HEK293 (cell line): ENCODE results near the gene CXXC1.
A peak's percentile ranks its signal among the peaks of the same experiment; 100 is the strongest.

Experiments used
- CTCF ChIA-PET: fragments of 350-600 bp; formaldehyde crosslinking; extraction: SDS; loops from one replicate; lab custom pipeline; 2021; ENCODE audit warnings: antibody characterized with exemption; lab: Yijun Ruan, JAX
- POLR2A ChIA-PET: fragments of 300-600 bp; formaldehyde crosslinking; extraction: SDS; loops from one replicate; lab custom pipeline; 2020; ENCODE audit warnings: antibody characterized with exemption, inconsistent platforms; lab: Yijun Ruan, JAX
- H3K27ac ChIP-seq: fragments of 200-500 bp; sonication (Bioruptor generic); 2 replicates; pipeline ENCODE4 v1.5.1; 2014; ENCODE audit warnings: low read depth, low read length, control low read depth, inconsistent platforms; ENCODE audit errors: extremely low read depth
- H3K36me3 ChIP-seq, 2 experiments: fragments of 200-500 bp in 1 of 2; sonication (Bioruptor generic) in 1 of 2; 1 replicate in 1 of 2; 2 replicates in 1 of 2; pipeline ENCODE4 v1.5.1; 2014 to 2017; ENCODE audit warnings: inconsistent platforms in 2 of 2, low read length in 2 of 2; ENCODE audit not compliant: control insufficient read depth in 2 of 2, insufficient read depth in 1 of 2
- H3K4me1 ChIP-seq: fragments of 200-500 bp; sonication (Bioruptor generic); 2 replicates; pipeline ENCODE4 v1.5.1; 2014; ENCODE audit warnings: mild to moderate bottlenecking, low read length, inconsistent platforms; ENCODE audit not compliant: control insufficient read depth, insufficient read depth
- H3K4me3 ChIP-seq: 2 replicates; pipeline ENCODE4 v1.5.1; 2011; ENCODE audit warnings: low read depth, mild to moderate bottlenecking, control low read depth, low read length, moderate library complexity
- H3K9me3 ChIP-seq: fragments of 200-500 bp; sonication (Bioruptor generic); 2 replicates; pipeline ENCODE4 v1.5.1; 2014; ENCODE audit warnings: low read depth, low read length, inconsistent platforms; ENCODE audit not compliant: control insufficient read depth, insufficient read depth
- FEZF1 ChIP-seq: fragments of 450-650 bp; formaldehyde crosslinking; IDR thresholded peaks from 2 replicates; pipeline ENCODE4 v1.5.1; 2016; ENCODE audit warnings: missing biosample characterization, missing genetic modification characterization
- REPIN1 ChIP-seq: fragments of 450-650 bp; formaldehyde crosslinking; IDR thresholded peaks from 2 replicates; pipeline ENCODE4 v1.5.1; 2017; ENCODE audit warnings: missing biosample characterization, missing genetic modification characterization, low read depth
- SCRT2 ChIP-seq: fragments of 450-650 bp; formaldehyde crosslinking; IDR thresholded peaks from 2 replicates; pipeline ENCODE4 v1.5.1; 2016; ENCODE audit warnings: missing biosample characterization, missing genetic modification characterization
- ZNF169 ChIP-seq: fragments of 450-650 bp; formaldehyde crosslinking; IDR thresholded peaks from 2 replicates; pipeline ENCODE4 v1.5.1; 2016; ENCODE audit warnings: missing biosample characterization, missing genetic modification characterization
- ZNF211 ChIP-seq: fragments of 450-650 bp; formaldehyde crosslinking; IDR thresholded peaks from 2 replicates; pipeline ENCODE4 v1.5.1; 2016; ENCODE audit warnings: low read depth, missing biosample characterization, missing genetic modification characterization
- ZNF23 ChIP-seq: fragments of 450-650 bp; formaldehyde crosslinking; IDR thresholded peaks from 2 replicates; pipeline ENCODE4 v1.5.1; 2016; ENCODE audit warnings: missing biosample characterization, missing genetic modification characterization, borderline replicate concordance
- ZNF324 ChIP-seq: fragments of 450-650 bp; formaldehyde crosslinking; IDR thresholded peaks from 2 replicates; pipeline ENCODE4 v1.5.1; 2016; ENCODE audit warnings: missing biosample characterization, missing genetic modification characterization
- ZNF600 ChIP-seq: fragments of 450-650 bp; formaldehyde crosslinking; IDR thresholded peaks from 2 replicates; pipeline ENCODE4 v1.5.1; 2016; ENCODE audit warnings: missing biosample characterization, missing genetic modification characterization
- ZNF623 ChIP-seq: fragments of 450-650 bp; formaldehyde crosslinking; IDR thresholded peaks from 2 replicates; pipeline ENCODE4 v1.5.1; 2016; ENCODE audit warnings: missing biosample characterization, missing genetic modification characterization
- ZNF660 ChIP-seq: fragments of 450-650 bp; IDR thresholded peaks from 2 replicates; pipeline ENCODE4 v1.5.1; 2018; ENCODE audit warnings: missing biosample characterization, mild to moderate bottlenecking, missing genetic modification characterization
- ZNF76 ChIP-seq: fragments of 450-650 bp; formaldehyde crosslinking; IDR thresholded peaks from 2 replicates; pipeline ENCODE4; 2016; ENCODE audit warnings: low read depth, missing biosample characterization, missing genetic modification characterization, borderline replicate concordance
- ZNF785 ChIP-seq: fragments of 450-650 bp; formaldehyde crosslinking; IDR thresholded peaks from 2 replicates; pipeline ENCODE4 v1.5.1; 2016; ENCODE audit warnings: missing biosample characterization, missing genetic modification characterization
- TF ChIP-seq, protein P1 (sequence below): fragments of 450-650 bp; formaldehyde crosslinking; IDR thresholded peaks from 2 replicates; pipeline ENCODE4 v1.5.1; 2016; ENCODE audit warnings: missing biosample characterization, missing genetic modification characterization, borderline replicate concordance
- TF ChIP-seq, protein P2 (sequence below): fragments of 450-650 bp; formaldehyde crosslinking; IDR thresholded peaks from 2 replicates; pipeline ENCODE4 v1.5.1; 2016; ENCODE audit warnings: missing biosample characterization, missing genetic modification characterization
- TF ChIP-seq, protein P3 (sequence below): fragments of 450-650 bp; formaldehyde crosslinking; IDR thresholded peaks from 2 replicates; pipeline ENCODE4; 2016; ENCODE audit warnings: missing biosample characterization, missing genetic modification characterization
- TF ChIP-seq, protein P4 (sequence below): fragments of 450-650 bp; formaldehyde crosslinking; IDR thresholded peaks from 2 replicates; pipeline ENCODE4 v1.5.1; 2016; ENCODE audit warnings: missing biosample characterization, missing genetic modification characterization
- TF ChIP-seq, protein P5 (sequence below): fragments of 450-650 bp; formaldehyde crosslinking; IDR thresholded peaks from 2 replicates; pipeline ENCODE4 v1.5.1; 2017; ENCODE audit warnings: missing biosample characterization, missing genetic modification characterization

The CXXC1 gene

DNA sequence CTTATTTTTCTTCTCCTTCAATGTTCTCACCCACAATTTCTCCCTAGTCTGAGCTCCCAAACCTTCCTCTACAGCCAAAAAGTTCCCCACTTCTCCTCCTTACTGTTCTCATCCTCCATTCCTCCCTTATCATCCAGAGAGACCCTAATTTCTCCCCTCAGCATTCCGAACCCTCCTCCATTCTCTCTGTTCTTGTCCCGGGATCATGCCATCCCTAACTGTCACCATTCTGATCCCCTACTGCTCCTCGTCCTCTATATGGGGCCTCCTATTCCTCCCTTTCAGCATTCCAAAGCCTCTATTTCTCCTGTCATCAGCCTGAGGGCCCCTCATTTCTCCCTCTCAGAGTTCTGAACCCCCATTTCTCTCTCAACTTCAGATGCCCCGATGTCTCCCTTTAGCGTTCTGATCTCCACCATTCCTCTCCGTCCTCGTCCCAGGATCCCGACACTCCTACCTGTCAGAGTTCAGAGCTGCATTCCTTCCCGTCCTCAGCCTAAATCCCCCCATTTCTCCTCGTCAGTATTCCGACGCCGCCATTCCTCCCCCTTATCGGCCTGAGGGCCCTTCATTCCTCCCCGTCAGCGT lies 6.7 kb downstream of the CXXC1 start (continued):
- TF ChIP-seq, protein P1, sequence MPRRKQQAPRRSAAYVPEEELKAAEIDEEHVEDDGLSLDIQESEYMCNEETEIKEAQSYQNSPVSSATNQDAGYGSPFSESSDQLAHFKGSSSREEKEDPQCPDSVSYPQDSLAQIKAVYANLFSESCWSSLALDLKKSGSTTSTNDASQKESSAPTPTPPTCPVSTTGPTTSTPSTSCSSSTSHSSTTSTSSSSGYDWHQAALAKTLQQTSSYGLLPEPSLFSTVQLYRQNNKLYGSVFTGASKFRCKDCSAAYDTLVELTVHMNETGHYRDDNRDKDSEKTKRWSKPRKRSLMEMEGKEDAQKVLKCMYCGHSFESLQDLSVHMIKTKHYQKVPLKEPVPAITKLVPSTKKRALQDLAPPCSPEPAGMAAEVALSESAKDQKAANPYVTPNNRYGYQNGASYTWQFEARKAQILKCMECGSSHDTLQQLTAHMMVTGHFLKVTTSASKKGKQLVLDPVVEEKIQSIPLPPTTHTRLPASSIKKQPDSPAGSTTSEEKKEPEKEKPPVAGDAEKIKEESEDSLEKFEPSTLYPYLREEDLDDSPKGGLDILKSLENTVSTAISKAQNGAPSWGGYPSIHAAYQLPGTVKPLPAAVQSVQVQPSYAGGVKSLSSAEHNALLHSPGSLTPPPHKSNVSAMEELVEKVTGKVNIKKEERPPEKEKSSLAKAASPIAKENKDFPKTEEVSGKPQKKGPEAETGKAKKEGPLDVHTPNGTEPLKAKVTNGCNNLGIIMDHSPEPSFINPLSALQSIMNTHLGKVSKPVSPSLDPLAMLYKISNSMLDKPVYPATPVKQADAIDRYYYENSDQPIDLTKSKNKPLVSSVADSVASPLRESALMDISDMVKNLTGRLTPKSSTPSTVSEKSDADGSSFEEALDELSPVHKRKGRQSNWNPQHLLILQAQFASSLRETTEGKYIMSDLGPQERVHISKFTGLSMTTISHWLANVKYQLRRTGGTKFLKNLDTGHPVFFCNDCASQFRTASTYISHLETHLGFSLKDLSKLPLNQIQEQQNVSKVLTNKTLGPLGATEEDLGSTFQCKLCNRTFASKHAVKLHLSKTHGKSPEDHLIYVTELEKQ: no peak
- TF ChIP-seq ZNF623 (tag by site-specific recombination): peak; percentile 31; the same call in 1 of the 2 replicates
- TF ChIP-seq ZNF600 (tag by site-specific recombination): no peak
- no peak for TF ChIP-seq ZNF324 (tag by site-specific recombination)
- TF ChIP-seq ZNF76: no peak
- TF ChIP-seq ZNF169 (tag by site-specific recombination): 0 out of 2 replicates have a peak, but pooled peaks have one; percentile 4
- TF ChIP-seq ZNF23 (tag by site-specific recombination): no peak
- TF ChIP-seq REPIN1 (tag by site-specific recombination): no peak
- TF ChIP-seq FEZF1 (tag by site-specific recombination): 0 out of 2 replicates have a peak, but pooled peaks have one; percentile 1
- no peak for TF ChIP-seq ZNF660
- no peak for TF ChIP-seq ZNF785 (tag by site-specific recombination)

DNA sequence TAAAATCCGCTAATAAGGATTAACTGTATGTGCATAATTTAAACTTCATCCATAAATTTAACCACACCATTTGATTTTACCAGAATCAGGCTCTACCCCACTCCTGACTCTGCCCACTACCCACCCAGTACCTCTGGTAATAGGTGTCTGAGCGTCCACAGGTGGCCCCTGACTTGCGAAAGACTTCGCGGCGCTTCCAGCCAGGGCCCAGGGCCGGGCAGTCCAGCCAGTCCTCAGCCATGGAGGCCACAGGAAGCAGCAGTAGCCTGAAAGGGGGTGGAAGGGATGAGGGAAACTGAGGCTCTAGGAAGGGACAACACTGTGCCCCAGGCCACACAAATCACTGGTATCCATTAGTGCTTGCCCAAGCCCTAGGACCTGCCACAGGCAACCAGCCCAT lies 7.7 kb downstream of the CXXC1 start:
- TF ChIP-seq, protein P2, sequence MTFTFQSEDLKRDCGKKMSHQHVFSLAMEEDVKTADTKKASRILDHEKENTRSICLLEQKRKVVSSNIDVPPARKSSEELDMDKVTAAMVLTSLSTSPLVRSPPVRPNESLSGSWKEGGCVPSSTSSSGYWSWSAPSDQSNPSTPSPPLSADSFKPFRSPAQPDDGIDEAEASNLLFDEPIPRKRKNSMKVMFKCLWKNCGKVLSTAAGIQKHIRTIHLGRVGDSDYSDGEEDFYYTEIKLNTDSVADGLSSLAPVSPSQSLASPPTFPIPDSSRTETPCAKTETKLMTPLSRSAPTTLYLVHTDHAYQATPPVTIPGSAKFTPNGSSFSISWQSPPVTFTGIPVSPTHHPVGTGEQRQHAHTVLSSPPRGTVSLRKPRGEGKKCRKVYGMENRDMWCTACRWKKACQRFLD (tag by site-specific recombination): no peak
- TF ChIP-seq, protein P3, sequence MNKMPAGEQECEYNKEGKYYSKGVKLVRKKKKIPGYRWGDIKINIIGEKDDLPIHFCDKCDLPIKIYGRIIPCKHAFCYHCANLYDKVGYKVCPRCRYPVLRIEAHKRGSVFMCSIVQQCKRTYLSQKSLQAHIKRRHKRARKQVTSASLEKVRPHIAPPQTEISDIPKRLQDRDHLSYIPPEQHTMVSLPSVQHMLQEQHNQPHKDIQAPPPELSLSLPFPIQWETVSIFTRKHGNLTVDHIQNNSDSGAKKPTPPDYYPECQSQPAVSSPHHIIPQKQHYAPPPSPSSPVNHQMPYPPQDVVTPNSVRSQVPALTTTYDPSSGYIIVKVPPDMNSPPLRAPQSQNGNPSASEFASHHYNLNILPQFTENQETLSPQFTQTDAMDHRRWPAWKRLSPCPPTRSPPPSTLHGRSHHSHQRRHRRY: no peak
- TF ChIP-seq SCRT2 (tag by site-specific recombination) (0 out of 2 replicates have a peak, but pooled peaks have one; percentile 35), ZNF211 (tag by site-specific recombination) (no peak)
- TF ChIP-seq, protein P4, sequence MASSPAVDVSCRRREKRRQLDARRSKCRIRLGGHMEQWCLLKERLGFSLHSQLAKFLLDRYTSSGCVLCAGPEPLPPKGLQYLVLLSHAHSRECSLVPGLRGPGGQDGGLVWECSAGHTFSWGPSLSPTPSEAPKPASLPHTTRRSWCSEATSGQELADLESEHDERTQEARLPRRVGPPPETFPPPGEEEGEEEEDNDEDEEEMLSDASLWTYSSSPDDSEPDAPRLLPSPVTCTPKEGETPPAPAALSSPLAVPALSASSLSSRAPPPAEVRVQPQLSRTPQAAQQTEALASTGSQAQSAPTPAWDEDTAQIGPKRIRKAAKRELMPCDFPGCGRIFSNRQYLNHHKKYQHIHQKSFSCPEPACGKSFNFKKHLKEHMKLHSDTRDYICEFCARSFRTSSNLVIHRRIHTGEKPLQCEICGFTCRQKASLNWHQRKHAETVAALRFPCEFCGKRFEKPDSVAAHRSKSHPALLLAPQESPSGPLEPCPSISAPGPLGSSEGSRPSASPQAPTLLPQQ: no peak
- TF ChIP-seq, protein P5, sequence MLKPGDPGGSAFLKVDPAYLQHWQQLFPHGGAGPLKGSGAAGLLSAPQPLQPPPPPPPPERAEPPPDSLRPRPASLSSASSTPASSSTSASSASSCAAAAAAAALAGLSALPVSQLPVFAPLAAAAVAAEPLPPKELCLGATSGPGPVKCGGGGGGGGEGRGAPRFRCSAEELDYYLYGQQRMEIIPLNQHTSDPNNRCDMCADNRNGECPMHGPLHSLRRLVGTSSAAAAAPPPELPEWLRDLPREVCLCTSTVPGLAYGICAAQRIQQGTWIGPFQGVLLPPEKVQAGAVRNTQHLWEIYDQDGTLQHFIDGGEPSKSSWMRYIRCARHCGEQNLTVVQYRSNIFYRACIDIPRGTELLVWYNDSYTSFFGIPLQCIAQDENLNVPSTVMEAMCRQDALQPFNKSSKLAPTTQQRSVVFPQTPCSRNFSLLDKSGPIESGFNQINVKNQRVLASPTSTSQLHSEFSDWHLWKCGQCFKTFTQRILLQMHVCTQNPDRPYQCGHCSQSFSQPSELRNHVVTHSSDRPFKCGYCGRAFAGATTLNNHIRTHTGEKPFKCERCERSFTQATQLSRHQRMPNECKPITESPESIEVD (tag by site-specific recombination): no peak
- Histone ChIP-seq H3K27ac (no peak overlapping the region), H3K4me1 (peaks cover 6% of the 10 kb centered on the region; the same call in 1 of the 2 replicates), H3K9me3 (no peaks in the 10 kb centered on the region), H3K36me3 (peaks cover 35 to 75% of the 10 kb centered on the region in 2 experiments), H3K4me3 (no peak overlapping the region)
- POLR2A ChIA-PET: no interaction called here
- CTCF ChIA-PET: interaction anchor here (1.1 kb wide), 1 partner anchor 13 kb away, joined by 3 read pairs; the partner anchor contains the start of gene CFAP53
